ENCODE results near the gene LDHD. TPM values are rescaled to one million over a fixed set of nuclear protein-coding genes. Genes with fewer than 3 reads are reported as not detected.

The LDHD gene
- total and polyA plus RNA-seq, 2 of the 13 experiments (the other 11 are each of a cell fraction or from before 2014, with no cell fraction given): 9.1 to 9.8 TPM

GRCh38 chr16:75066861-75067447, 49.6 kb downstream of the LDHD start:
- H3K9ac ChIP-seq (ENCODE audit: insufficient read depth, low read depth, low read length): no peak overlapping the region
- ChIA-PET POLR2A (no interaction called here), CTCF (ENCODE audit: low intra/inter-chr PET ratio, low total read pairs) (no interaction called here)
- no TSS peak for BruUV-seq (replicated peaks)
- intact Hi-C loops (cut with micrococcal nuclease; ENCODE audit: unreplicated experiment): no loop called here
- peaks cover 95% of the 10 kb centered on the region for H3K4me1 ChIP-seq (ENCODE audit: insufficient read depth, low read length)
- TF ChIP-seq BORCS8-MEF2B (CRISPR knock-in tag; IDR thresholded peaks at IDR 0.05) (0 out of 2 replicates have a peak, but pooled peaks have one; percentile 24), THAP8 (CRISPR knock-in tag; IDR thresholded peaks at IDR 0.05; ENCODE audit: borderline replicate concordance) (no peak)
- no peaks in the 10 kb centered on the region for H3K9me3 ChIP-seq (ENCODE audit: low read length)
- no peaks in the 10 kb centered on the region; a peak in 1 of 5 replicates for H3K36me3 ChIP-seq (replicated peaks in 1 of 2; ENCODE audit: control insufficient read depth in 1 of 2, insufficient read depth in 2 of 2, low read length in 2 of 2)
- H3K4me2 ChIP-seq (ENCODE audit: low read depth, low read length): no peak overlapping the region
- in situ Hi-C loops (cut with HindIII; ENCODE audit: extremely low pct_ligation_motif_present, low pct_unique_long_range_greater_than_20kb): no loop called here
- DNase-seq (ENCODE audit: low spot score): no peak
- no peak for FAIRE-seq
- 95% methylated on average over 6 of the region's 6 CpGs for WGBS (ENCODE audit: low lambda C conversion rate)
- no peak overlapping the region for H3K4me3 ChIP-seq (replicated peaks in 1 of 3; ENCODE audit: insufficient read depth in 1 of 3, low read depth in 2 of 3, low read length in 3 of 3)
- H3K27ac ChIP-seq (ENCODE audit: extremely low read length, insufficient read depth, low read length): no peak overlapping the region
- no peaks in the 10 kb centered on the region for H3K27me3 ChIP-seq (ENCODE audit: control insufficient read depth in 1 of 2, insufficient read depth in 2 of 2, low read length in 2 of 2)
- H2AFZ ChIP-seq (ENCODE audit: low read length): no peak overlapping the region
- ATAC-seq: no peak
- H4K20me1 ChIP-seq (ENCODE audit: insufficient read depth, low read length): peaks cover 43% of the 10 kb centered on the region
- H3K79me2 ChIP-seq (ENCODE audit: insufficient read depth, low read length): peaks cover 91% of the 10 kb centered on the region

GRCh38 chr16:75065521-75066149, 50.9 kb downstream of the LDHD start:
- Histone ChIP-seq H2AFZ (ENCODE audit: low read length) (no peak overlapping the region), H3K79me2 (ENCODE audit: insufficient read depth, low read length) (peaks cover 92% of the 10 kb centered on the region), H3K4me2 (ENCODE audit: low read depth, low read length) (peak overlapping the region; percentile 67; the same call in 1 of the 2 replicates), H3K27me3 (ENCODE audit: control insufficient read depth in 1 of 2, insufficient read depth in 2 of 2, low read length in 2 of 2) (no peaks in the 10 kb centered on the region), H3K4me1 (ENCODE audit: insufficient read depth, low read length) (peaks cover 87% of the 10 kb centered on the region), H3K36me3 (replicated peaks in 1 of 2; ENCODE audit: control insufficient read depth in 1 of 2, insufficient read depth in 2 of 2, low read length in 2 of 2) (no peaks in the 10 kb centered on the region; a peak in 1 of 5 replicates), H3K27ac (ENCODE audit: extremely low read length, insufficient read depth, low read length) (peak overlapping the region; percentile 53), H3K9ac (ENCODE audit: insufficient read depth, low read depth, low read length) (no peak overlapping the region), H3K4me3 (replicated peaks in 1 of 3; ENCODE audit: insufficient read depth in 1 of 3, low read depth in 2 of 3, low read length in 3 of 3) (no peak overlapping the region), H3K9me3 (ENCODE audit: low read length) (no peaks in the 10 kb centered on the region), H4K20me1 (ENCODE audit: insufficient read depth, low read length) (peaks cover 38% of the 10 kb centered on the region)
- intact Hi-C loops (cut with micrococcal nuclease; ENCODE audit: unreplicated experiment) (no loop called here), in situ Hi-C loops (cut with HindIII; ENCODE audit: extremely low pct_ligation_motif_present, low pct_unique_long_range_greater_than_20kb) (no loop called here)
- DNase-seq (ENCODE audit: low spot score) (no peak), ATAC-seq (no peak), FAIRE-seq (peak; percentile 18)
- no TSS peak for BruUV-seq (replicated peaks)
- ChIA-PET POLR2A (interaction anchor here (1.4 kb wide), 1 partner anchor 11 kb away, joined by 4 read pairs; no protein-coding TSS in a partner anchor), CTCF (ENCODE audit: low intra/inter-chr PET ratio, low total read pairs) (no interaction called here)
- TF ChIP-seq FOXA3 (CRISPR knock-in tag; IDR thresholded peaks at IDR 0.05) (0 out of 2 replicates have a peak, but pooled peaks have one; percentile 15), ZNF44 (CRISPR knock-in tag; IDR thresholded peaks at IDR 0.05) (no peak), TSC22D2 (CRISPR knock-in tag; IDR thresholded peaks at IDR 0.05; ENCODE audit: borderline replicate concordance) (no peak), ZNF746 (CRISPR knock-in tag; IDR thresholded peaks at IDR 0.05) (no peak), PHF8 (CRISPR knock-in tag; IDR thresholded peaks at IDR 0.05) (no peak), ASH2L (IDR thresholded peaks at IDR 0.05; ENCODE audit: insufficient read length, low read depth, low read length) (peak; percentile 13), ZNF512 (CRISPR knock-in tag; IDR thresholded peaks at IDR 0.05) (no peak), AGO2 (optimal IDR thresholded peaks at IDR 0.05; ENCODE audit: low read depth, low read length) (no peak), RBM22 (optimal IDR thresholded peaks at IDR 0.05; ENCODE audit: low read length) (peak; percentile 15), PREB (CRISPR knock-in tag; IDR thresholded peaks at IDR 0.05) (no peak)
- WGBS (ENCODE audit: low lambda C conversion rate): 65% methylated on average over 7 of the region's 7 CpGs
